ENCODE measurements around the gene NEB. TPM values are rescaled to one million over a fixed set of nuclear protein-coding genes. Genes with fewer than 3 reads are reported as not detected.

NEB gene
- total RNA-seq, 1 donor from 2014 or later: 0.53 TPM

DNA sequence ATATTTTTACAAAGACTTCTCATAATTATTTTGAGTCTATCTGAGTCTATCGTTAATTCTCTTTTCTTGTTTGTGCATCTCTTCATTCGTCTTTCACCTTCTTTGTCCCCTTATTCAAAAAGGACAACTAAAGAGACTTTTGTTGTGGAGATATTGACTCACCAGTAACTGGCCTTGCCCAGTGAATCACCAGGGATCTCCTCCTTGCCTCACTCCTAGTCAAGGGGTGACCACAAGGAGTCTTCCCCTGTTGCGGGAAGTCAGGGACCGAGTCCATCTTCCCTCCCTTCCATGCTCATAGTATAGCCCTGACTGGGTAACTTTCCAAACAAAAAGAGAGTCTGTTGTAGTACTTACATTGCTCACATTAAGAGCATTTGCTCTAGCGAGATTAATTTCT, 158.9 kb downstream of the NEB start:
- intact Hi-C loops (cut with DNase I): no loop called here
- no peak for TF ChIP-seq CTCF (IDR thresholded peaks at IDR 0.05)
- no peak overlapping the region for H3K27ac ChIP-seq
- no peak overlapping the region for H3K4me3 ChIP-seq
- no peaks in the 10 kb centered on the region for H3K4me1 ChIP-seq
- DNase-seq (ENCODE audit: low spot score in 2 of 2): no peak
- H3K27me3 ChIP-seq: no peaks in the 10 kb centered on the region
- no peaks in the 10 kb centered on the region for H3K9me3 ChIP-seq
- H3K36me3 ChIP-seq: no peaks in the 10 kb centered on the region

GRCh38 chr2:151570191-151570590, 164.1 kb downstream of the NEB start:
- H3K36me3 ChIP-seq: no peaks in the 10 kb centered on the region
- no peaks in the 10 kb centered on the region for H3K9me3 ChIP-seq
- no peaks in the 10 kb centered on the region for H3K27me3 ChIP-seq
- no peak overlapping the region for H3K4me3 ChIP-seq
- no peak for DNase-seq (ENCODE audit: low spot score in 2 of 2)
- TF ChIP-seq CTCF (IDR thresholded peaks at IDR 0.05): no peak
- intact Hi-C loops (cut with DNase I): no loop called here
- H3K4me1 ChIP-seq: no peaks in the 10 kb centered on the region
- H3K27ac ChIP-seq: no peak overlapping the region

GRCh38 chr2:151569167-151569566, 165.1 kb downstream of the NEB start:
- Histone ChIP-seq H3K4me1 (no peaks in the 10 kb centered on the region), H3K36me3 (no peaks in the 10 kb centered on the region), H3K27ac (no peak overlapping the region), H3K9me3 (no peaks in the 10 kb centered on the region), H3K4me3 (no peak overlapping the region), H3K27me3 (no peaks in the 10 kb centered on the region)
- intact Hi-C loops (cut with DNase I): no loop called here
- no peak for TF ChIP-seq CTCF (IDR thresholded peaks at IDR 0.05)
- DNase-seq (ENCODE audit: low spot score in 2 of 2): no peak

DNA sequence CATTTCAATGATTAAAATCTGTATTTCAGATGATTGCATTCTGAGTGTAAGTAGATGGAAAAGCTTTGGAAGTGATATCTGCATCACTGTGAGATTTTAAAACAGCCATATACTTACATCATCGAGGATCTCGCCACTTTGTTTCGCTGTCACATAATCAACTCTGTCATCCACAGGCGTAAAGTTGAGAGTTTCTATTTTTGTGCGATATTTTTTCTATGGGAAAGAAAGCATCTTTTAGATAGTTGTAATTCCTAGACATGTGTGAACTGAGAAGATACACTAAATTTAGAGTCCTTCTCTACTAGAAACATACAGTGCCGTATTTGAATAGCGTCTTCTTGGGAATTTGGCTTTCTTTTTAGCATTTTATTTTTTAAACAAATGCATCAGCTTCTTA, 165.8 kb downstream of the NEB start:
- no peaks in the 10 kb centered on the region for H3K9me3 ChIP-seq
- intact Hi-C loops (cut with DNase I): no loop called here
- no peak for DNase-seq (ENCODE audit: low spot score in 2 of 2)
- no peaks in the 10 kb centered on the region for H3K4me1 ChIP-seq
- no peak overlapping the region for H3K4me3 ChIP-seq
- H3K36me3 ChIP-seq: no peaks in the 10 kb centered on the region
- H3K27ac ChIP-seq: no peak overlapping the region
- no peaks in the 10 kb centered on the region for H3K27me3 ChIP-seq
- no peak for TF ChIP-seq CTCF (IDR thresholded peaks at IDR 0.05)

- no peak for DNase-seq (ENCODE audit: low spot score in 2 of 2)
- H3K4me1 ChIP-seq: no peaks in the 10 kb centered on the region
- H3K27ac ChIP-seq: no peak overlapping the region
- H3K4me3 ChIP-seq: no peak overlapping the region
- H3K36me3 ChIP-seq: no peaks in the 10 kb centered on the region
- no peaks in the 10 kb centered on the region for H3K27me3 ChIP-seq
- no peak for TF ChIP-seq CTCF (IDR thresholded peaks at IDR 0.05)
- no peaks in the 10 kb centered on the region for H3K9me3 ChIP-seq
- intact Hi-C loops (cut with DNase I): no loop called here
Observed at GRCh38 chr2:151567006-151567405, 167.3 kb downstream of the NEB start.

- DNase-seq (ENCODE audit: low spot score in 2 of 2): no peak
- TF ChIP-seq CTCF (IDR thresholded peaks at IDR 0.05): no peak
Observed at GRCh38 chr2:151562398-151562797, 171.9 kb downstream of the NEB start.

More at GRCh38 chr2:151562398-151562797, 171.9 kb downstream of the NEB start:
- H3K9me3 ChIP-seq: no peaks in the 10 kb centered on the region
- no peaks in the 10 kb centered on the region for H3K27me3 ChIP-seq
- H3K27ac ChIP-seq: no peak overlapping the region
- no peak overlapping the region for H3K4me3 ChIP-seq
- intact Hi-C loops (cut with DNase I): no loop called here
- no peaks in the 10 kb centered on the region for H3K4me1 ChIP-seq
- no peaks in the 10 kb centered on the region for H3K36me3 ChIP-seq

Data from ascending aorta (tissue), 2 donors.